NCI-H446 treated with DMSO at 0.1 percent for 48 hours (cell line): ENCODE measurements around the gene SAMD14.

Experiments
- DNase-seq: peaks from one replicate; lab custom pipeline; 2025; lab: John Stamatoyannopoulos, UW

The SAMD14 gene

DNA sequence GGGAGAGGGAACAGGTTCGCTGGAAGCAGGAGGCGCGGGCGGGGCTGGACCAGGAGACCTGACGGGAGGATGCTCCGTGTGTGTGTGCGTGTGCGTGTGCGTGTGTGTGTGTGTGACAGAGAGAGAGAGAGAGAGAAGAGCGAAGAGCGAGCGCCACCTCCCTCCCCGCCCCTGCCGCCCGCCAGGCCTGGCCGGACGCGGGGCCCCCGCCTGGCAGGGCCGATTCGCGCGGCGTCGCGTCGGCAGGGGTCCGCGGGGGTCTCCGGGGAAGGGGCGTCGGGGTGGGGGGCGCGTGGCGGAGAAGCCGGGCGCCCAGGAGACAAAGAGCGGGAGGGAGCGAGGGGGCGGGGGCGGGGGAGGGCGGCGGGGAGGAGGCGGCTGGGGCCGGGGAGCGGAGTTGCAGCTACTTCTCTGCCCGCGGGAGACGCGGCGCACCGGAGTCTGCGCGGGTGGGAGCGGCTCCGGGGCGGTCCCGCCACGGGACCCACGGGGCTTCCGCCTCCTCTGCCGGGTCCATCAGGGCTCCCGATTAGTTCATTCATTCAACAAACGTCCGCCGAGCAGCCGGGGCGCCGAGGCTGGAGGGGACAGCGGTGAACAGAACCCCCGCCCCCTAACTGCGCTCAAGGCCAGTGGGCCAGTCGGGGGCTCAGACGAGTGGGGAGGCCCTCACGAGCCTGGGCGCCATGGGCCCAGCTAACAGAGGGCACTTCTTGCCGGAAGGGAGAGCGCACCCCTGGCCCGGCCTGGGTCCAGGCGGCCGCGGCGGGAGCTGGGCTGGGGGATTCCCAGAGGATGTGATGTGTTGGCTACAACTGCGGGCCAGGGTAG is at the start of gene SAMD14:
Gene SAMD14, minus strand, starts transcription at position 433 of the 831 bp plus-strand sequence. CDS start 5,201 bp downstream, outside the sequence.
- no peak for DNase-seq

GRCh38 chr17:50177983-50178834 is 48.2 kb upstream of the SAMD14 start:
- DNase-seq: peak; percentile 55

GRCh38 chr17:50177476-50177875 is 47.5 kb upstream of the SAMD14 start:
- DNase-seq: no peak

DNA sequence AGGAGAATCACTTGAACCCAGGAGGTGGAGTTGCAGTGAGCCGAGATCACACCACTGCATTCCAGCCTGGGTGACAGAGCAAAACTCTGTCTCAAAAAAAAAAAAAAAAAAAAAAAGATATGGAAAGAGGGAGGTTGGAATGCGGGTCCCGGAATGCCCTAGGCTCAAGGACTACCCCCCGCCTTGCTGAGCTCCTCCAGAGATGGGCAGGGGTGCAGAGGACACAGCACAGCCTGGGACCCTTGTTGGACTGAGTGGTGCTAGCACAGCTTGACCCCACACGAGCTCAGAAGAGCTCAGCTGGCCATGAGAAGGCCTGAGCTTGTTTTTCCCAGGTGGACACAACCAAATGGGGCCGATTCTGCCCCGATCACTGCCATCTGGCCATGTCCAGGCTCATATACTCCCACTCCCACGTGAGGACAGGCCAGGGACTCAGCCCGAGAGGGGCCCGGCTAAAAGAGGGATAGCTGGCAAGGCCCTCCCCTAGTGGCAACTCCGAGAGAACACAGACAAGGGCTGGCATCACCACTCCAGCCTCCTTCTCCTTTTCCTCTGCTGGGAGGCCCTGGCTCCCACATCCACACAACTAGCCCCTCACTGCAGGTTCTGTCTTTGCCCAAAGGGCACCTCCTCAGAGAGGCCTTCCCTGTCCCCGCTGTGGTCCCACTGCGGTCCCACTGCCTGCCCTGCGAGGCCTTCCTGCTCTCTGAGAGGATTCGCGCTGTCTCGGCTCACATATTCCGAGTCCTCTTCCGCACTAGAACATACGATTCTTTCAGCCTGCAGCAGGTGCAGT is 46.8 kb upstream of the SAMD14 start:
- no peak for DNase-seq

DNA sequence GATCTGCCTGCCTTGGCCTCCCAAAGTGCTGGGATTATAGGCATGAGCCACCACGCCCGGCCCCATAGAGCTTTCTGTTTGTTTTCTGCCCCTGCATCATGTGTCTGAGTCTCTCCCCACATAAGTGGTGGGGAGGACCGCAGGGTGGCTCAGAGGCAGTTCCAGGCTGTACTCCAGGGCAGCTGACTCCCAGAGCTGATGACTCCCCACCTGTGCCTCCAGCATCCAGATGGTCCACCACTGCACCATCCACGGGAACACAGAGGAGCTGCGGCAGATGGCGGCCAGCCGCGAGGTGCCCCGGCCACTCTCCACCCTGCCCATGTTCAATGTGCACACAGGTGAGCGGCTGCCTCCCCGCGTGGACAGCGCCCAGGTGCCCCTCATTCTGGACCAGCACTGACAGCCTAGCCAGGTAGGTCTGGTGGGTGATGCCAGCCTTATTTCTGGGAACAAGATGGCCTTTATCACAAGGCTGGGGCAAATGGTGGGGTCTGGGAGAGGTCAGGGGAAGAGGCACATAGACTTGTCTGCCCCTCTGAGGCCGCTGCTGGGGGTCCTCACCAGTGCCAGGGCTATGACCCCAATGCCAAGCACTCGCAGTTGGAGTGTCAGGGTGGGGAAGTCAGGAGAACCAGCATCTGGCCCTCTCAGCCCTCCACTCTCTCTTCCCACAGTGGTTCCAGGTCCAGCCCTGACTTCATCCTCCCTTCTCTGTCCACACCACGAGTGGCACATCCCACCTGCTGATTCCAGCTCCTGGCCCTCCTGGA is 45.3 kb upstream of the SAMD14 start:
- DNase-seq: no peak

DNA sequence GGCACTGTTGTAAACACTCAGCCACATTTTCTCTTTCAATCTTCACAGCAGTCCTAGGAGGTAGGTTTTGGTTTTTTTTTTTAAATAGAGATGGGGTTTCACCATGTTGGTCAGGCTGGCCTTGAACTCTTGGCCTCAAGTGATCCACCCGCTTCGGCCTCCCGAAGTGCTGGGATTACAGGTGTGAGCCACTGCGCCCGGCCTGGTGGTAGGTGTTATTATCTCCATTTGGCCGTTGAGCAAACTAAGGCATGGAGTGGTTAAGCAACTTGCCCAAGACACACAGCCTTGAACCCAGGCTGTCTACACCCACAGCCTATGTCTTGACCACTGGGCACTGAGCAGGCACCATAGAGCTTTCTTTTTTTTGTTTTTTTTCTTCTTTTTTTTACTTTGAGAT is 44.5 kb upstream of the SAMD14 start:
- no peak for DNase-seq

DNA sequence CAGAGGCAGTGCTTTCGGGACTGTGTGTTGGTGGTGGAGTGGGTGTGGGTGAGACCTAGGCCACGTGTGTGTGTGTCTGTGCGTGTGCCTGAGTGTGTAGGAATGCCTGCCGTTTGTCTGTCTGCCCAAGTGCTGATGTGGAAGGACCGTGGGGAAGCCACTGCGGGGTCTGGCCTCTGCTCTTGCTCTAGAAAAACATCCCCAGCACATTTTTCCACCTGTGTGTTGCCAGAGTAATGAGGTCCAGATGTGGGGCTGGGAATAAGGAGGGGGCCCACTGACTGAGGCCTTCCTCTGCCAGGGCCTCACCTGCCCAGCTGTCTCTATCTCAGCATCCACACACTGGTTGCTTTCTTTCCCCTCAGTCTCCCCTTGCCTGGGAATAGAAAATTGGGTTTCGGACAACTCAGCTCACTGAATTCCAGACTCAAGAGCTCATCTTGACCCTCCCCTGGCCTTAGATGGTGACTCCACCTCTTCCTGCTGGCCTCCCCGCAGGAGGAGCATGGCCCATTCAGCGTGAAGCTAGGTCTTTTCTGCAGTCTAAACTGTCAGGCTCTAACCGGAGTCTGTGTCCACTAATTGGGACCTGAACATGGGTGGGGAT is 43.5 kb upstream of the SAMD14 start:
- no peak for DNase-seq

- no peak for DNase-seq
Measured at GRCh38 chr17:50172936-50173334, 43.0 kb upstream of the SAMD14 start.

GRCh38 chr17:50172130-50172529 is 42.2 kb upstream of the SAMD14 start:
- no peak for DNase-seq

DNA sequence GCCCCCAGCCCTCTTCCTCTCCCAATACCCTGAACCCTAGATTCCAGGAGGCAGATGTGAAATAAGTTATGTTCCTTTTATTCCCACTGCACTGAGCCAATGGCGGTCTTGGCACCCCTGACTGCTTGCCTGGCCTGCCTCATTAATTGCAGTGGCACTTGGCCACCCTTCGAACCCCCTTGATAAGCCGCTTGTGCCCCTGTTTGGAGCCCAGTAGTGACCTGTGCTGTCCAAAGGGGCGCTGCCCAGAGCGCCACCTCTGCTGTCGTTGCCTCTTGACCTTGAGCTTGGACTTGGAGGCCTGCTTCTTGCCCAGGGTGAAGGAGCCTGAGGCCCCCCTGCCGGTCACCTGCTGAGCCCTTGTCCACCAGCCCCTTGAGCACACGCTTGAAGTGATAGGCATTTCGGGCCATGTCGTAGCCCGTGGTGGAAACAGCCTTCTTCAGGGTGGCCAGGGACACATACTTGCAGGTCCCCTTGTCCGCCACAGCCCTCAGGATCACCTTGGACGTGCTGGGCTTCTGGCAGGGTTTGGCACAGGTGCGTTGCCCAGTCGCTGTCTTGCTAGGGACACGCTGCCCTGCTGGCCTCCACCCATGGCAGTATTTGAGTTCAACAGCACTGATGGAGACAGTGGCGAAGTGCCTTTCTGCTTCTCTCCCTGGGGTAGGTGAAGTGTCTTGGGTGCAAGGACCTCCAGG is 41.6 kb upstream of the SAMD14 start:
- DNase-seq: no peak

DNA sequence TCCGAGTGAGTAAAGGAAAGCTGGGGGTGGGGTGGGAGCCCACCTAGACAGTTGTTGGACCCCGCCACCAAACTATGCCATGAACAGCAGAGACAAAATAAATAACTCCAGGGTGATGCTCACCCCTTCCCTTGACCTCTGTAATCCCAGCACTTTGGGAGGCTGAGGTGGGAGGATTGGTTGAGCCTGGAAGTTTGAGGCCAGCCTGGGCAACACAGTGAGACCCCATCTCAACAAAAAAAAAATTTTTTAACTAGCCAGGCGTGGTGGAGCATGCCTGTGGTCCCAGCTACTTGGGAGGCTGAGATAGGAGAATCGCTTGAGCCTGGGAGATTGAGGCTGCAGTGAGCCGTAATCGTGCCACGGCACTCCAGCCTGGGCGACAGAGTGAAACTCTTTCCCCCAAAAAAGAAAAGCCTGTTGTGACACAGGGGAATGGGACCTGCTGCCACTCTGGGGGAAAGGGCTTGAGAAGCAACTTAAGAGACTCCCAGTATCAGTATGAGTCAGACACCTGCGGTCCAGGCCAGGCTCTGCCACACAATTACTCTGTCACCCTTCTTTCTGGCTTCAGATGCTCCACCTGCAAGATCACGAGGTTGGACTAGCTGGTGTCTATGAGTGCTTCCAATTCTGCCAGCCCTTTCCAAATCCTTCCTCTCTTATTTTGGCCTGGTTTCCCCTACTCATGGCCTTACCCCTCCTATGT is 40.9 kb upstream of the SAMD14 start:
- DNase-seq: no peak

DNA sequence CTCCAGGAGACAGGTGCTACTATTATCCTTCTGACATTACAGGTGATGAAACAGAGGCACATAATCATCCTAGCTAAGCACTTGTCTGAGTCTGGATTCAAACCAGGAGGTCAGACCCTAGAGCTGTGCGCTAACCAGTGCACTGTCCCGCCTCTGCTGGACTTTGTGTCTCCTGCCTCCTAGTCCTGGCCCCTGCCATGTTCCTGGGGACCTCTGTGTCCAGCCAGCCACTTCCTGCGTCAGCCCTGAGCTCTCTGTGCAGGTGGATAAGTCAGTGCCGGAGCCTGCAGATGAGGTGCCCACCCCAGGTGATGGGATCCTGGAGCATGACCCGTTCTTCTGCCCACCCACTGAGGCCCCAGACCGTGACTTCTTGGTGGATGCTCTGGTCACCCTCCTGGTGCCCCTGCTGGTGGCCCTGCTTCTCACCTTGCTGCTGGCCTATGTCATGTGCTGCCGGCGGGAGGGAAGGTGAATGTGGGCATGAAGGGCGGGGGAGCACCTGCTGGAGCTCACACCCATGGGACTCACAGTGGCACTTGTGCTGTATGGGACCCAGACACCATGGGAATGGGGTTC is 40.0 kb upstream of the SAMD14 start:
- DNase-seq: no peak

GRCh38 chr17:50169121-50169764 is 39.3 kb upstream of the SAMD14 start:
- no peak for DNase-seq

GRCh38 chr17:50168319-50168718 is 38.4 kb upstream of the SAMD14 start:
- no peak for DNase-seq

DNA sequence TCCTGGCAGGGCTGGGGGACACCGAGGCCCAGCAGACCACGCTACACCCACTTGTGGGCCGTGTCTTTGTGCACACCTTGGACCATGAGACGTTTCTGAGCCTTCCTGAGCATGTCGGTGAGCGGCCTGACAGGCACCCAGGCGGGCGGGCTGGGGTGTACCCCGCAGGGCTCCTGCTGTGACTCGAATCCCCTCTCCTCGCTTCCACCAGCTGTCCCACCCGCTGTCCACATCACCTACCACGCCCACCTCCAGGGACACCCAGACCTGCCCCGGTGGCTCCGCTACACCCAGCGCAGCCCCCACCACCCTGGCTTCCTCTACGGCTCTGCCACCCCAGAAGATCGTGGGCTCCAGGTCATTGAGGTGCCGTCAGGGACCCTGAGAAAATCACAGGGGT is 37.4 kb upstream of the SAMD14 start:
- DNase-seq: no peak

DNA sequence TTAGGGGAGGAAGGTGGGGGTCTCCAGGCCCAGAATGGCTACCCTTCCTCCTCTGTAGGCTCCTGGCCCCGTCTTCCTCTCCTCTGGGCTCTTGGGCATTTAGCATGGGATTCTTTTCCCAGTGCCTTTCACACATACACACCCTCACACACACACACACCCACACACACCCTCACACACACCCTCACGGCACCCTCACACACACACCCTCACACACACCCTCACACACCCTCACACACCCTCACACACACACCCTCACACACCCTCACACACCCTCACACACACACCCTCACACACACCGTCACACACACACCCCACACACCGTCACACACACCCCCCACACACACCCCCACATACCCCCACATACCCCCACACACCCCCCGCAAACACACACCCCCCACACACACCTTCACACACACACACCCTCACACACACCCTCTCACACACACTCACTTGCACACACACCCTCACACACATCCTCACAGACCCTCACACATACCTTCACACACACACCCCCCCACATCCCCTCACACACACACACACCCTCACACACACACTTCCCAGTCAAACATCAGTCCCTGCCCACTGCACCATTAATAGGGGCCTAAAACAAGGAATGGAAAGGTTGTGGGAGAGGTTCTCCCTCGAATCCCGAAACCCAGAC is 36.7 kb upstream of the SAMD14 start:
- no peak for DNase-seq

DNA sequence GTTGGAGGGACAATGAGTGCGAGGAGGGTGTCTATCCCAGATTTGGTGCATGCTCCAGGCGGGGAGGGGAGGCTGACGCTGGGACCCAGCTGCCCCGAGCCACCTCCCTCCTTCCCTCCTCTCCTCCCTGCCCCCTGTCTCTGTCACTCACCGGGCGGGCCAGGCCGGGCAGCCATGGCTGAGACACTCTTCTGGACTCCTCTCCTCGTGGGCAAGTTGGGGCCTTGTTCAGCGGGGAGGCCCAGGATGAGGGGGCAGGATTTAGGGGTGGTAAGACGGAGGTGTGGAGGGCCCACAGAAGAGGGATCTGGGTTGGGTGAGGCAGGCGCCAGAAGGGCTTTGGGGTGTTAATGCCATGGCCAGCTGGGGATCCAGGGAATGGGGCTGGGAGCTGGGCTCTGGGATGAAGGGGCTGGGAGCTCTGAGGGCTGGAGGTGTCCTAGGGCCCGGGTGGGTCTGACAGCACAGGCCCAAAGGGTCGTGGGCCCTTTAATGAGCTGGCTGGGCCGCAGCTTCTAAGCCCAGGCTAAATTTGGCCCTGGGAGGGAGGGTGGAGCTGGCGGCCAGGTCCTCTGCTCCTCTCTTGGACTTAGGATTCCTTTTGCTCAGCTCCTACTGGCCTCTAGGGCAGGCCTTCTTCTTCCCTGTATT is 36.0 kb upstream of the SAMD14 start, which contains the start of gene SGCA:
Gene SGCA, plus strand, starts transcription at position 139 of the 651 bp plus-strand sequence. Its CDS starts 36 bp downstream, at position 175.
- no peak for DNase-seq

DNA sequence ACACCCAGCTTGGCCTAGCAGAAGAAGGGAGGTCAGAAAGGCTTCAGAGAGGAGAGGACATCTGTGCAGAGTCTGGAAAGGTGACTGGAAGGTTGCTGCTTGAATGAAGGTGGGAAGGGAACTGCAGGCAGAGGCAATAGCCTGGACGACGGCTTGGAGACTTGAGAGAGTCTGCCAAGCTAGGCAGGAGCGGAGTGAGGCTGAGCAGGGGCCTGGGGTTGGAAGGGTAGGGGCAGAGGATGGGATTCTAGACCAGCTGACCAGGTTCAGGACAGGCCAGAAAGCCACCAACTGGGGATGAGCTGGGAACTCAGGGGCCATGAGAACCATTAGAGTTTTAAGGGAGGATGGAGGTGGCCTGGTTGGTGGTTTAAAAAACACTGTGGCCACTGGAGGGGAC is 35.5 kb upstream of the SAMD14 start:
- DNase-seq: no peak
